Ovary (tissue), 3 donors: ENCODE results near the gene CCIN.

Experiments
- EP300 ChIP-seq: sonication (generic); formaldehyde crosslinking; IDR thresholded peaks from one replicate; pipeline ENCODE4 v1.6.1; 2017; ENCODE audit warnings: antibody characterized with exemption
- POLR2A ChIP-seq: fragments of 450-650 bp; IDR thresholded peaks from one replicate; pipeline ENCODE4 v1.6.1; 2017; ENCODE audit warnings: antibody characterized with exemption, mild to moderate bottlenecking, moderate library complexity
- TF ChIP-seq, protein P1 (sequence below), 3 donors: fragments of 450-650 bp in 2 of 3; fragments of 200-600 bp in 1 of 3; IDR thresholded peaks; one replicate each; pipeline versions ENCODE4 v1.5.1 to v1.8.0; 2016 to 2022; ENCODE audit warnings: antibody characterized with exemption in 3 of 3, mild to moderate bottlenecking in 1 of 3
- donor health status: DM: no; HTN: no; CAD: no.

DNA sequence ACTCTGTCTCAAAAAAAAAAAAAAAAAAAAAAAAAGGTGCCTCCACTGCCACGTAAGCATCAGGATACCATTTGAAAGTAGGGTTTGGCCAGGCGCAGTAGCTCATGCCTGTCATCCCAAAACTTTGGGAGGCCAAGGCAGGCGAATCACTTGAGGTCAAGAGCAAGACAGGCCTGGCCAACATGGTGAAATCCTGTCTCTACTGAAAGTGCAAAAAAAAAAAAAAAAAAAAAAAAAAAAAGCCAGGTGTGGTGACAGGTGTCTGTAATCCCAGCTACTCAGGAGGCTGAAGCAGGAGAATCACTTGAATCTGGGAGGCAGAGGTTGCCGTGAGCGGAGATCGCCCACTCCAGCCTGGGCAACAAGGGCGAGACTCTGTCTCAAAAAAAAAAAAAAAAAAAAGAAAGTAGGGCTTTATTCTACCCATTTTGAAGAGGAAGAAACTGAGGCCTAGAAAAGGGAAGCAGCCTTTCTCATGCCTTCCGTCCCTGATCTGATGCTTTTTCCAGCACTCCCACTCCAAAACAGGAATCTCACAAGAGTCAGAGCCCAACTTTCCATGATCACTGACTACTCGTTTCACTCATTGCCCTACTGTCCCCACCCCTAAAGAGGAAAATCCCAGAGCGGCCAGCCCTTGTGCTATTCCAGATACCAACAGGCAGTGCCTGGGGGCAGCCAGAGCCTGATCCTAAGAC, 16.3 kb upstream of the CCIN start:
- TF ChIP-seq POLR2A (no peak), EP300 (no peak)
- TF ChIP-seq, protein P1, sequence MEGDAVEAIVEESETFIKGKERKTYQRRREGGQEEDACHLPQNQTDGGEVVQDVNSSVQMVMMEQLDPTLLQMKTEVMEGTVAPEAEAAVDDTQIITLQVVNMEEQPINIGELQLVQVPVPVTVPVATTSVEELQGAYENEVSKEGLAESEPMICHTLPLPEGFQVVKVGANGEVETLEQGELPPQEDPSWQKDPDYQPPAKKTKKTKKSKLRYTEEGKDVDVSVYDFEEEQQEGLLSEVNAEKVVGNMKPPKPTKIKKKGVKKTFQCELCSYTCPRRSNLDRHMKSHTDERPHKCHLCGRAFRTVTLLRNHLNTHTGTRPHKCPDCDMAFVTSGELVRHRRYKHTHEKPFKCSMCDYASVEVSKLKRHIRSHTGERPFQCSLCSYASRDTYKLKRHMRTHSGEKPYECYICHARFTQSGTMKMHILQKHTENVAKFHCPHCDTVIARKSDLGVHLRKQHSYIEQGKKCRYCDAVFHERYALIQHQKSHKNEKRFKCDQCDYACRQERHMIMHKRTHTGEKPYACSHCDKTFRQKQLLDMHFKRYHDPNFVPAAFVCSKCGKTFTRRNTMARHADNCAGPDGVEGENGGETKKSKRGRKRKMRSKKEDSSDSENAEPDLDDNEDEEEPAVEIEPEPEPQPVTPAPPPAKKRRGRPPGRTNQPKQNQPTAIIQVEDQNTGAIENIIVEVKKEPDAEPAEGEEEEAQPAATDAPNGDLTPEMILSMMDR (IDR thresholded peaks at IDR 0.05) = no peak
